Measurements from ENCODE around the gene TESK2.
"Not testable (repeated sequence)": the region's sequence is repeated elsewhere in the genome, so short reads cannot be mapped to it uniquely, and the experiment has no call there.

The TESK2 gene

GRCh38 chr1:45522324-45523104 lies 31.6 kb upstream of the TESK2 start:
- Histone ChIP-seq H3K9me3 (ENCODE audit: insufficient read depth, low read length) (no peaks in the 10 kb centered on the region), H3K9ac (ENCODE audit: insufficient read length, low read depth) (peak overlapping the region; percentile 98), H3K4me1 (ENCODE audit: insufficient read depth, insufficient read length) (peaks cover 5% of the 10 kb centered on the region), H3K36me3 (ENCODE audit: insufficient read depth, insufficient read length, low read length) (peaks cover 32% of the 10 kb centered on the region), H3K4me3 (ENCODE audit: insufficient read length, low read depth) (peak overlapping the region; percentile 98), H3K27me3 (ENCODE audit: insufficient read depth, insufficient read length) (no peaks in the 10 kb centered on the region)
- TF ChIP-seq YY1 (IDR thresholded peaks at IDR 0.05; ENCODE audit: insufficient read depth, insufficient read length) (no peak), SUZ12 (IDR thresholded peaks at IDR 0.05; ENCODE audit: extremely low read depth, insufficient read depth, insufficient read length) (no peak), ZNF274 (IDR thresholded peaks at IDR 0.05; ENCODE audit: low read depth, low read length) (no peak)
- no peak for DNase-seq (ENCODE audit: low read depth, low spot score)

DNA sequence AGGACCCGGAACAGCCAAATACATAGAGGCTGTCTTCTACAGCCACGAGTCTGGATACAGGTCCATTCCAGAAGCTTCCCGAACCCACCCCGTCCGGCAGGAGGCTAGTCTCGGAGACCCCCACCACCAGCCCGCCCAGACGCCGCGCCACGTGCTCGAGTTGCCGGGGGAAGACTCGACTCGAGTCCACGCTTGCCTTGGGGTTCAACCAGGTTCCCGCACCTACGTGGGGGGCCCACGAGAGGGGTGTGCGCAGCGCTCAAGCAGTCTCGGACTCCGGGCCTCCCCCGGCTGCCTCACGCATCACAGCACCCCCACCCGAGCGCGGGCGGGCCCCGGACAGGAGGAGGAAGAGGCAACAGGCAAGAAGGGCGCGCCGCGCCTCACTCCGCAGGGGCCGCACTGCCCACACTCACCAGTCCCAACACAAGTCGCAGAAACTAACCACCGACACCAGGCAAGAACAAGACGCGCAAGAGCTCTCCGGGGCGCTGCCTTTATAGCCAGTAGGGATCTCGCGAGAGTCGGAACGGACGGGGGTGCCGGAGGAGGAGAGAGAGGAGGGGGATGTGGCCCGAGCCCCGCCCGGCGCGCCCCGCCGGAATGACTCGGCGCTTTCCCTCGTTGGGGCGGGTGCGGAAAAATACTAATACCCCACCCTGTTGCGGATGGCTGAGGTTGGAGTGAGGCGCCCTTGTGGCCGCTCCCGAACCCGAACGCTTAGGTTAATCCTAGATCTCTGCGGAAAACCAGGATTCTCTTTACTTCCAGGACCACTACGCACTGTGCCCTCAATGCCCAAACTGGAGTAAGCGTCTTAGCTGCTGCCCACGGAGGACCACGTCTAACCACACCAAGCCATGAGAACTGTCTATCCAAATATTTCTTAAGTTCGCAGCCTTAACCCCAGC lies 30.7 kb upstream of the TESK2 start, which contains the start of gene PRDX1:
TSS of gene PRDX1 (minus strand) at position 472 of the 911 bp plus-strand sequence. CDS start 2,841 bp downstream, outside the sequence.
- Histone ChIP-seq H3K9ac (ENCODE audit: insufficient read length, low read depth) (peak within 1 kb of the TSS; percentile 98), H3K36me3 (ENCODE audit: insufficient read depth, insufficient read length, low read length) (peaks cover 41% of the 10 kb centered on the region), H3K27me3 (ENCODE audit: insufficient read depth, insufficient read length) (no peaks in the 10 kb centered on the region), H3K9me3 (ENCODE audit: insufficient read depth, low read length) (no peaks in the 10 kb centered on the region), H3K4me1 (ENCODE audit: insufficient read depth, insufficient read length) (peaks cover 7% of the 10 kb centered on the region), H3K4me3 (ENCODE audit: insufficient read length, low read depth) (peak within 1 kb of the TSS; percentile 98)
- DNase-seq (ENCODE audit: low read depth, low spot score): peak; percentile 99
- TF ChIP-seq YY1 (IDR thresholded peaks at IDR 0.05; ENCODE audit: insufficient read depth, insufficient read length) (no peak), ZNF274 (IDR thresholded peaks at IDR 0.05; ENCODE audit: low read depth, low read length) (no peak), SUZ12 (IDR thresholded peaks at IDR 0.05; ENCODE audit: extremely low read depth, insufficient read depth, insufficient read length) (no peak)

GRCh38 chr1:45519774-45520173 lies 28.8 kb upstream of the TESK2 start:
- Histone ChIP-seq H3K4me3 (ENCODE audit: insufficient read length, low read depth) (peak overlapping the region; percentile 58), H3K36me3 (ENCODE audit: insufficient read depth, insufficient read length, low read length) (peaks cover 58% of the 10 kb centered on the region)
- H3K4me1 ChIP-seq (ENCODE audit: insufficient read depth, insufficient read length); H3K9ac ChIP-seq (ENCODE audit: insufficient read length, low read depth); H3K27me3 ChIP-seq (ENCODE audit: insufficient read depth, insufficient read length); H3K9me3 ChIP-seq (ENCODE audit: insufficient read depth, low read length); DNase-seq (ENCODE audit: low read depth, low spot score): not testable (repeated sequence)

DNA sequence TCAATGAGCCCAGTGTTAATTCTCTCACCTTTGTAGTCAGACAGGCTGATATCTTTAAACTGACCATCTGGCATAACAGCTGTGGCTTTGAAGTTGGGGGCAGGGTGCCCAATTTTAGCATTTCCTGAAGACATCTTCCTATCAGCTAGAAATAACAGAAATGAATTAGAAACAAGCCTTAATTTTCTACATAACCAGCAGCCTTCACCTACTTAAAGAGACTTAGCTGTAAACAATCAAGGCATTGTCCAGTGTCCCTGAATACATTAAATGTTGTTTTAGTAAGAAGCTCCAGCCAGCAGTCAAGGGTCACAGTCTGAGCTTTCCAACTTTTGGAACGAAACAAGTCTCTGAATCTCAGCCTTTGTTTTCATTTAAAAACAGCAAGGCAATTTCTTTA lies 27.9 kb upstream of the TESK2 start:
- H3K36me3 ChIP-seq (ENCODE audit: insufficient read depth, insufficient read length, low read length): peaks cover 66% of the 10 kb centered on the region
- no peaks in the 10 kb centered on the region for H3K27me3 ChIP-seq (ENCODE audit: insufficient read depth, insufficient read length)
- no peak overlapping the region for H3K9ac ChIP-seq (ENCODE audit: insufficient read length, low read depth)
- no peaks in the 10 kb centered on the region for H3K9me3 ChIP-seq (ENCODE audit: insufficient read depth, low read length)
- H3K4me1 ChIP-seq (ENCODE audit: insufficient read depth, insufficient read length): peaks cover 9% of the 10 kb centered on the region
- TF ChIP-seq ZNF274 (IDR thresholded peaks at IDR 0.05; ENCODE audit: low read depth, low read length): no peak
- TF ChIP-seq SUZ12 (IDR thresholded peaks at IDR 0.05; ENCODE audit: extremely low read depth, insufficient read depth, insufficient read length): no peak
- TF ChIP-seq YY1 (IDR thresholded peaks at IDR 0.05; ENCODE audit: insufficient read depth, insufficient read length): no peak
- DNase-seq (ENCODE audit: low read depth, low spot score): no peak
- peak overlapping the region; percentile 58 for H3K4me3 ChIP-seq (ENCODE audit: insufficient read length, low read depth)

GRCh38 chr1:45518366-45518765 lies 27.4 kb upstream of the TESK2 start:
- H3K27me3 ChIP-seq (ENCODE audit: insufficient read depth, insufficient read length); H3K9ac ChIP-seq (ENCODE audit: insufficient read length, low read depth); H3K4me1 ChIP-seq (ENCODE audit: insufficient read depth, insufficient read length); H3K4me3 ChIP-seq (ENCODE audit: insufficient read length, low read depth); H3K9me3 ChIP-seq (ENCODE audit: insufficient read depth, low read length); DNase-seq (ENCODE audit: low read depth, low spot score): not testable (repeated sequence)
- peaks cover 72% of the 10 kb centered on the region for H3K36me3 ChIP-seq (ENCODE audit: insufficient read depth, insufficient read length, low read length)

DNA sequence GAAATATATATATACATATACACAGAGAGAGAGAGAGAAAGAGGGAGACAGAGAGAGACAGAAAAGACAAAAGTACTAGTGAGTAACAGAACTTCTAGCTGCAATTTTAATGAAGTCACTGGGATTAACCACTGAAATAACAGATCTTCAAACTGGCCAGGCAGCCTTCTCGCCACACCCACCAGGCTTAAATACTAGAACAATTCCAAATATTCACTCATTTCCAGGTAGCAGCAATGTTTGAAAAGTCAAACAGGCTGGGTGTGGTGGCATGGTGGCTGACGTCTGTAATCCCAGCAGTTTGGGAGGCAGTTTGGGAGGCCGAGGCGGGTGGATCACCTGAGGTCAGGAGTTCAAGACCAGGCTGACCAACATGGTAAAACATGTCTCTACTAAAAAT lies 25.5 kb upstream of the TESK2 start:
- TF ChIP-seq YY1 (IDR thresholded peaks at IDR 0.05; ENCODE audit: insufficient read depth, insufficient read length) (no peak), SUZ12 (IDR thresholded peaks at IDR 0.05; ENCODE audit: extremely low read depth, insufficient read depth, insufficient read length) (no peak), ZNF274 (IDR thresholded peaks at IDR 0.05; ENCODE audit: low read depth, low read length) (no peak)
- Histone ChIP-seq H3K9me3 (ENCODE audit: insufficient read depth, low read length) (no peaks in the 10 kb centered on the region), H3K4me1 (ENCODE audit: insufficient read depth, insufficient read length) (peaks cover 9% of the 10 kb centered on the region), H3K27me3 (ENCODE audit: insufficient read depth, insufficient read length) (no peaks in the 10 kb centered on the region), H3K9ac (ENCODE audit: insufficient read length, low read depth) (no peak overlapping the region), H3K36me3 (ENCODE audit: insufficient read depth, insufficient read length, low read length) (peaks cover 91% of the 10 kb centered on the region), H3K4me3 (ENCODE audit: insufficient read length, low read depth) (no peak overlapping the region)
- no peak for DNase-seq (ENCODE audit: low read depth, low spot score)

DNA sequence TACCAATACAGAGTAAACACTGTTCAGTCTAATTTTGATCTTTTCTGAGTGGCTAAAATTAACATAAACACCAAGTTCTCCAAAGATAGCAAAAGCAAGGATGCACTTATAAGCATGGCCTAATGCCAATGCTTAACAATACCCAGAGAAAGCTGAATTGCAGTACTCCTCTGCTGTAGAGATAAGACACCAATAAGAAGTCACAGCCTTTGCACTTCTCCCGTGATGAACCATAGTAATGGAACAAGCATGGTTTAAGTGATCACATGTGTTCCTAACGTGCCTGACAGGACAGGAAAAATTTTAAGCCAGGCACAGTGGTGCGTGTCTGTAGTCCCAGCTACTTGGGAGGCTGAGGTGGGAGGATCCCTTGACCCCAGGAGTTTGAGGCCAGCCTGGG lies 25.1 kb upstream of the TESK2 start:
- TF ChIP-seq SUZ12 (IDR thresholded peaks at IDR 0.05; ENCODE audit: extremely low read depth, insufficient read depth, insufficient read length) (no peak), ZNF274 (IDR thresholded peaks at IDR 0.05; ENCODE audit: low read depth, low read length) (no peak), YY1 (IDR thresholded peaks at IDR 0.05; ENCODE audit: insufficient read depth, insufficient read length) (no peak)
- H3K27me3 ChIP-seq (ENCODE audit: insufficient read depth, insufficient read length): no peaks in the 10 kb centered on the region
- peaks cover 92% of the 10 kb centered on the region for H3K36me3 ChIP-seq (ENCODE audit: insufficient read depth, insufficient read length, low read length)

DNA sequence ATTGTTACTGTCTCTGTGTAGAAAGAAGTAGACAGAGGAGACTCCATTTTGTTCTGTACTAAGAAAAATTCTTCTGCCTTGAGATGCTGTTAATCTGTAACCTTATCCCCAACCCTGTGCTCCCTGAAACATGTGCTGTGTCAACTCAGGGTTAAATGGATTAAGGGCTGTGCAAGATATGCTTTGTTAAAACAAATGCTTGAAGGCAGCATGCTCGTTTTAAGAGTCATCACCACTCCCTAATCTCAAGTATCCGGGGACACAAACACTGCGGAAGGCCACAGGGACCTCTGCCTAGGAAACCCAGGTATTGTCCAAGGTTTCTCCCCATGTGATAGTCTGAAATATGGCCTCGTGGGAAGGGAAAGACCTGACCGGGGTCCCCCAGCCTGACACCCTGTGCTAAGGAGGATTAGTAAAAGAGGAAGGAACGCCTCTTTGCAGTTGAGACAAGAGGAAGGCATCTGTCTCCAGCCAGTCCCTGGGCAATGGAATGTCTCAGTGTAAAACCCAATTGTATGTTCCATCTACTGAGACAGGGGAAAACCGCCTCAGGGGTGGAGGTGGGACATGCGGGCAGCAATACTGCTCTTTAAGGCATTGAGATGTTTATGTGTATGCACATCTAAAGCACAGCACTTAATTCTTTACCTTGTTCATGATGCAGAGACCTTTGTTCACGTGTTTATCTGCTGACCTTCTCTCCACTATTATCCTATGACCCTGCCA lies 22.7 kb upstream of the TESK2 start:
- peaks cover 94% of the 10 kb centered on the region for H3K36me3 ChIP-seq (ENCODE audit: insufficient read depth, insufficient read length, low read length)
- H3K9me3 ChIP-seq (ENCODE audit: insufficient read depth, low read length); H3K27me3 ChIP-seq (ENCODE audit: insufficient read depth, insufficient read length); H3K4me1 ChIP-seq (ENCODE audit: insufficient read depth, insufficient read length); H3K9ac ChIP-seq (ENCODE audit: insufficient read length, low read depth); DNase-seq (ENCODE audit: low read depth, low spot score); H3K4me3 ChIP-seq (ENCODE audit: insufficient read length, low read depth): not testable (repeated sequence)

More for the DNA sequence above, 25.1 kb upstream of the TESK2 start:
- no peaks in the 10 kb centered on the region for H3K9me3 ChIP-seq (ENCODE audit: insufficient read depth, low read length)
- no peak overlapping the region for H3K4me3 ChIP-seq (ENCODE audit: insufficient read length, low read depth)
- no peak overlapping the region for H3K9ac ChIP-seq (ENCODE audit: insufficient read length, low read depth)
- peaks cover 9% of the 10 kb centered on the region for H3K4me1 ChIP-seq (ENCODE audit: insufficient read depth, insufficient read length)
- no peak for DNase-seq (ENCODE audit: low read depth, low spot score)
